Measurements from ENCODE around the gene MANEAL. TPM values are rescaled to one million over a fixed set of nuclear protein-coding genes. Genes with fewer than 3 reads are reported as not detected.

MANEAL gene
- total RNA-seq, 1 donor from 2014 or later = 1.4 TPM

DNA sequence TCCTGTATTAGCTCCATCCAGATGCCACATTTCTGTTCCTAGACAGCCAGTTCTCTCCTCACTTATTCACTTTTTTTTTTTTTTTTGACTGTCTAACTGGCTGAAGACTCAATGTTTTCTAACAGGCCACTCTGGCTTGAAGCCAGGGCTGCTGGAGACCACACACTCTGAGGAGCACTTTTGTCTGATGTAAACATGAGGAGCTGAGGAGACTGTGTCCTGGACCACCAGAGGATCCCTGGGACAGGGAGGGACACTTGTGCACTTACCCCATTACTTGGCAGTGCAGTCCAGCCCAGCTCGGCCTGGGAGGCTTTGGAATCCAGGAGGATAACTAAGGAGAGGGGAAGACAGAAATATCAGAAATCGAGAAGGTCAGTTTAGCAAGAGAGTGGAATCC is 31.1 kb upstream of the MANEAL start:
- FAIRE-seq (no peak), DNase-seq (ENCODE audit: low read depth) (no peak)
- H3K36me3 Mint-ChIP-seq (ENCODE audit: low read depth, unreplicated experiment) = peaks cover 2% of the 10 kb centered on the region
- no peak overlapping the region for H3K27ac Mint-ChIP-seq (ENCODE audit: unreplicated experiment)
- no peaks in the 10 kb centered on the region for H3K4me1 Mint-ChIP-seq (ENCODE audit: low read depth, unreplicated experiment)
- Histone ChIP-seq H3K36me3 (ENCODE audit: insufficient read depth, low read length) (no peaks in the 10 kb centered on the region), H3K9ac (ENCODE audit: low read length) (no peak overlapping the region), H3K27me3 (ENCODE audit: insufficient read depth, low read length) (peaks cover 61% of the 10 kb centered on the region), H3K4me2 (ENCODE audit: low read length) (no peak overlapping the region), H3K4me3 (ENCODE audit: insufficient read depth, low read depth, low read length) (no peak overlapping the region), H3K4me1 (ENCODE audit: insufficient read depth, low read length) (no peaks in the 10 kb centered on the region), H4K20me1 (ENCODE audit: insufficient read depth, low read length) (no peaks in the 10 kb centered on the region), H3K9me3 (ENCODE audit: insufficient read depth, low read depth, low read length) (peaks cover 4% of the 10 kb centered on the region), H2AFZ (ENCODE audit: low read depth, low read length) (no peak overlapping the region), H3K79me2 (ENCODE audit: insufficient read depth, low read length) (no peaks in the 10 kb centered on the region), H3K27ac (ENCODE audit: low read depth, low read length) (no peak overlapping the region)
- H3K4me3 Mint-ChIP-seq (ENCODE audit: unreplicated experiment) = no peak overlapping the region
- TF ChIP-seq EZH2 (IDR thresholded peaks at IDR 0.05; ENCODE audit: insufficient read depth, low read length) = no peak
- TF ChIP-seq, protein P1, sequence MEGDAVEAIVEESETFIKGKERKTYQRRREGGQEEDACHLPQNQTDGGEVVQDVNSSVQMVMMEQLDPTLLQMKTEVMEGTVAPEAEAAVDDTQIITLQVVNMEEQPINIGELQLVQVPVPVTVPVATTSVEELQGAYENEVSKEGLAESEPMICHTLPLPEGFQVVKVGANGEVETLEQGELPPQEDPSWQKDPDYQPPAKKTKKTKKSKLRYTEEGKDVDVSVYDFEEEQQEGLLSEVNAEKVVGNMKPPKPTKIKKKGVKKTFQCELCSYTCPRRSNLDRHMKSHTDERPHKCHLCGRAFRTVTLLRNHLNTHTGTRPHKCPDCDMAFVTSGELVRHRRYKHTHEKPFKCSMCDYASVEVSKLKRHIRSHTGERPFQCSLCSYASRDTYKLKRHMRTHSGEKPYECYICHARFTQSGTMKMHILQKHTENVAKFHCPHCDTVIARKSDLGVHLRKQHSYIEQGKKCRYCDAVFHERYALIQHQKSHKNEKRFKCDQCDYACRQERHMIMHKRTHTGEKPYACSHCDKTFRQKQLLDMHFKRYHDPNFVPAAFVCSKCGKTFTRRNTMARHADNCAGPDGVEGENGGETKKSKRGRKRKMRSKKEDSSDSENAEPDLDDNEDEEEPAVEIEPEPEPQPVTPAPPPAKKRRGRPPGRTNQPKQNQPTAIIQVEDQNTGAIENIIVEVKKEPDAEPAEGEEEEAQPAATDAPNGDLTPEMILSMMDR (IDR thresholded peaks at IDR 0.05; ENCODE audit: insufficient read depth, low read depth, low read length) = no peak
- no peaks in the 10 kb centered on the region for H3K9me3 Mint-ChIP-seq (ENCODE audit: unreplicated experiment)
- peaks cover 64% of the 10 kb centered on the region for H3K27me3 Mint-ChIP-seq (ENCODE audit: low read depth, unreplicated experiment)

DNA sequence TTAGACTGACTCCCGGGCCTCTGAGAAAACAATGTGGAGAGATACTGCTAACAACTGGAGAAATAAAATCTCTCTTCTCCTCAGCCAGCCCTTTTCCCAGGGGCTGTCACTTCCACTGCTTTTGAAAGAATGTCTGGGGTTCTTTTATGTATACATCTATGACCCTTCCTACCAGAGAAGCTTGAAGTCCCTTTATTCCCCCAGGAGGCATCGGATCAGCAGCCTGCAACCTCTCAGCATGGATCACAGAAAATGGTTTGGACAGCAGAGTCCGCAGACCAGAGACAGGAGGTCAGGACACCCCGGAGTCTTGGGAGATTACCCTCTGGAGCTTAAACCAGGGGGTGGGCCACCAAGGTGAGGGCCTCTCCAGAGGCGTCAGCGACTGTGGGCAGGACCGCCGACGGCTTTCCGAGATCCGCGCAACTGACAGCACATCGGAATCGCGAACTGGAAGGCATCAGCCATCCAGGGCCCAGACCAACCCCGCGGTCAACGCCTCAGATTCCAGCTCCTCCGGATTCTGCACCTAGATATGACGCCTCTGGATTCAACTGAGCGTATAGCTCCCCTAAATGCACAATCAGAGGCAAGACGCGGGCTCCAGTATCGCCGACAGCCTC is 29.7 kb upstream of the MANEAL start:
- no peak for FAIRE-seq

DNA sequence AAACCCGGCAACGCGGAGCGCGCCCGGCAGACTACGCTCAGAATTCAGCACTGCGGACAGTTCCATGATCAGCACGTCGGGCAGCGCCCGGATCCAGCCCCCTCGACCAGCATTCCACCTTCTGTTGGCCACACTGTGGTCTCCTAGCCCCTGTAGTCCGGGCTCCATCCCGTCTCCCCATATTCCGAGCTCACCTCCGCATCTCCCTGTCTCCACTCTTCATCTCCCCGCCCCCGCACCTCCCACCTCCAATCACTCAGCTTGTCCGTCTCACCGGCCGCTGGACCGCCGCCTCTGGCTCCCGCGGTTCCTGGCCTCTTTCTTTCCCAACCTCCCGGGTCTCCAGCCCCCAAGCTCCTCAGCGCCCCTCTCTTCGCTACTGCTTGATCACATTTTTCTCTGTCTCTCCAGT is 29.2 kb upstream of the MANEAL start:
- no peak for FAIRE-seq
- Mint-ChIP-seq H3K27ac (ENCODE audit: unreplicated experiment) (no peak overlapping the region), H3K9me3 (ENCODE audit: unreplicated experiment) (no peaks in the 10 kb centered on the region), H3K27me3 (ENCODE audit: low read depth, unreplicated experiment) (peaks cover 81% of the 10 kb centered on the region), H3K36me3 (ENCODE audit: low read depth, unreplicated experiment) (peaks cover 2% of the 10 kb centered on the region), H3K4me3 (ENCODE audit: unreplicated experiment) (no peak overlapping the region), H3K4me1 (ENCODE audit: low read depth, unreplicated experiment) (no peaks in the 10 kb centered on the region)
- Histone ChIP-seq H4K20me1 (ENCODE audit: insufficient read depth, low read length) (no peaks in the 10 kb centered on the region), H3K27ac (ENCODE audit: low read depth, low read length) (no peak overlapping the region), H2AFZ (ENCODE audit: low read depth, low read length) (no peak overlapping the region), H3K9me3 (ENCODE audit: insufficient read depth, low read depth, low read length) (peaks cover 4% of the 10 kb centered on the region), H3K4me3 (ENCODE audit: insufficient read depth, low read depth, low read length) (no peak overlapping the region), H3K4me2 (ENCODE audit: low read length) (peak overlapping the region; percentile 26), H3K9ac (ENCODE audit: low read length) (no peak overlapping the region), H3K36me3 (ENCODE audit: insufficient read depth, low read length) (no peaks in the 10 kb centered on the region), H3K27me3 (ENCODE audit: insufficient read depth, low read length) (peaks cover 56% of the 10 kb centered on the region), H3K4me1 (ENCODE audit: insufficient read depth, low read length) (no peaks in the 10 kb centered on the region), H3K79me2 (ENCODE audit: insufficient read depth, low read length) (no peaks in the 10 kb centered on the region)
- DNase-seq (ENCODE audit: low read depth) = peak; percentile 16
- TF ChIP-seq, protein P1 (IDR thresholded peaks at IDR 0.05; ENCODE audit: insufficient read depth, low read depth, low read length) = no peak
- TF ChIP-seq EZH2 (IDR thresholded peaks at IDR 0.05; ENCODE audit: insufficient read depth, low read length) = peak; percentile 67

More for the DNA sequence above, 29.7 kb upstream of the MANEAL start:
- H3K9me3 ChIP-seq (ENCODE audit: insufficient read depth, low read depth, low read length) = peaks cover 4% of the 10 kb centered on the region
- H3K36me3 Mint-ChIP-seq (ENCODE audit: low read depth, unreplicated experiment) = peaks cover 2% of the 10 kb centered on the region
- H3K4me1 Mint-ChIP-seq (ENCODE audit: low read depth, unreplicated experiment) = no peaks in the 10 kb centered on the region
- H3K36me3 ChIP-seq (ENCODE audit: insufficient read depth, low read length) = no peaks in the 10 kb centered on the region
- peaks cover 76% of the 10 kb centered on the region for H3K27me3 Mint-ChIP-seq (ENCODE audit: low read depth, unreplicated experiment)
- H3K4me3 Mint-ChIP-seq (ENCODE audit: unreplicated experiment) = no peak overlapping the region
- H3K4me1 ChIP-seq (ENCODE audit: insufficient read depth, low read length) = no peaks in the 10 kb centered on the region
- H3K4me2 ChIP-seq (ENCODE audit: low read length) = peak overlapping the region; percentile 26
- H2AFZ ChIP-seq (ENCODE audit: low read depth, low read length) = no peak overlapping the region
- H3K9ac ChIP-seq (ENCODE audit: low read length) = no peak overlapping the region
- no peak overlapping the region for H3K27ac Mint-ChIP-seq (ENCODE audit: unreplicated experiment)
- H3K79me2 ChIP-seq (ENCODE audit: insufficient read depth, low read length) = no peaks in the 10 kb centered on the region
- H3K27me3 ChIP-seq (ENCODE audit: insufficient read depth, low read length) = peaks cover 59% of the 10 kb centered on the region
- no peaks in the 10 kb centered on the region for H4K20me1 ChIP-seq (ENCODE audit: insufficient read depth, low read length)
- no peak overlapping the region for H3K27ac ChIP-seq (ENCODE audit: low read depth, low read length)
- DNase-seq (ENCODE audit: low read depth) = no peak
- no peak for TF ChIP-seq EZH2 (IDR thresholded peaks at IDR 0.05; ENCODE audit: insufficient read depth, low read length)
- TF ChIP-seq, protein P1 (IDR thresholded peaks at IDR 0.05; ENCODE audit: insufficient read depth, low read depth, low read length) = no peak
- H3K9me3 Mint-ChIP-seq (ENCODE audit: unreplicated experiment) = no peaks in the 10 kb centered on the region
- no peak overlapping the region for H3K4me3 ChIP-seq (ENCODE audit: insufficient read depth, low read depth, low read length)

Data from astrocyte (in vitro differentiated cells and primary cell).